PC-3 (cell line): Measurements from ENCODE around the gene ADSS1. TPM values are rescaled to one million over a fixed set of nuclear protein-coding genes. Genes with fewer than 3 reads are reported as not detected.

Source experiments
- ATAC-seq: fragments of 200-7000 bp; cut with Tn5 transposase; 2 replicates; pipeline ENCODE4 v1.9.1; 2020; ENCODE audit warnings: mild to moderate bottlenecking, moderate library complexity
- BruUV-seq: library from RNA; stranded (reverse); fragments of 400-500 nt; replicated peaks from 2 replicates; lab custom pipeline; 2021; lab: Mats Ljungman, UMichigan
- CTCF ChIA-PET: fragments of 300-600 bp; sonication (Branson Sonifier 250); formaldehyde crosslinking; loops from one replicate; lab custom pipeline; 2022; ENCODE audit warnings: antibody characterized with exemption; lab: Charles Lee
- POLR2A ChIA-PET: fragments of 300-600 bp; sonication (Branson Sonifier 250); formaldehyde crosslinking; loops from one replicate; lab custom pipeline; 2022; ENCODE audit warnings: antibody characterized with exemption; ENCODE audit not compliant: unreplicated experiment; lab: Charles Lee
- DNase-seq: peaks from one replicate; pipeline ENCODE4 v3.0.0-alpha.2; 2015
- H2AFZ ChIP-seq: fragments of 300-600 bp; sonication (generic); 2 replicates; pipeline ENCODE4 v1.6.0; 2016; ENCODE audit warnings: antibody characterized with exemption, low read length
- H3F3A ChIP-seq: fragments of 300-600 bp; sonication (generic); one replicate; pipeline ENCODE4 v1.6.0; 2017; ENCODE audit warnings: antibody characterized with exemption, low read length, control low read depth, mild to moderate bottlenecking; ENCODE audit not compliant: unreplicated experiment
- H3K27ac ChIP-seq: fragments of 300-600 bp; sonication (generic); 2 replicates; pipeline ENCODE4 v1.5.1; 2016; ENCODE audit warnings: mild to moderate bottlenecking, low read length
- H3K27me3 ChIP-seq: fragments of 300-600 bp; sonication (generic); 2 replicates; pipeline ENCODE4 v1.6.1; 2016; ENCODE audit warnings: low read length, mixed read lengths
- H3K36me3 ChIP-seq: fragments of 300-600 bp; sonication (generic); 2 replicates; pipeline ENCODE4 v1.6.1; 2016; ENCODE audit warnings: low read depth, mixed run types, low read length, mixed read lengths
- H3K4me1 ChIP-seq: fragments of 300-600 bp; sonication (generic); 2 replicates; pipeline ENCODE4 v1.5.1; 2016; ENCODE audit warnings: low read length; ENCODE audit not compliant: insufficient read depth
- H3K4me2 ChIP-seq: fragments of 300-600 bp; sonication (generic); 2 replicates; pipeline ENCODE4 v1.6.0; 2016; ENCODE audit warnings: low read length
- H3K4me3 ChIP-seq: fragments of 300-600 bp; sonication (generic); 2 replicates; pipeline ENCODE4 v1.5.1; 2016; ENCODE audit warnings: mild to moderate bottlenecking, low read length, mixed read lengths
- H3K79me2 ChIP-seq: fragments of 300-600 bp; sonication (generic); 2 replicates; pipeline ENCODE4 v1.6.1; 2017; ENCODE audit warnings: low read length, mixed read lengths
- H3K9ac ChIP-seq: fragments of 300-600 bp; sonication (generic); 2 replicates; pipeline ENCODE4 v1.6.0; 2016; ENCODE audit warnings: mild to moderate bottlenecking, low read length
- H3K9me2 ChIP-seq: fragments of 300-600 bp; sonication (generic); replicated peaks from 2 replicates; pipeline ENCODE4 v1.6.1; 2016; ENCODE audit warnings: mixed run types, low read length, mixed read lengths
- H3K9me3 ChIP-seq: fragments of 300-600 bp; sonication (generic); 2 replicates; pipeline ENCODE4 v1.6.1; 2016; ENCODE audit warnings: low read length, mixed read lengths
- H4K20me1 ChIP-seq: fragments of 300-600 bp; sonication (generic); 2 replicates; pipeline ENCODE4 v1.6.1; 2016; ENCODE audit warnings: low read length, mixed read lengths
- EZH2 ChIP-seq: fragments of 300-600 bp; sonication (generic); IDR thresholded peaks from one replicate; pipeline ENCODE4 v1.6.1; 2017; ENCODE audit warnings: antibody characterized with exemption, mild to moderate bottlenecking, low read length; ENCODE audit not compliant: unreplicated experiment
- EZH2phosphoT487 ChIP-seq: fragments of 300-600 bp; sonication (generic); IDR thresholded peaks from 2 replicates; pipeline ENCODE4 v1.6.1; 2018; ENCODE audit warnings: mild to moderate bottlenecking, antibody characterized with exemption, low read length, borderline replicate concordance
- intact Hi-C: fragments of 100-400 bp; cut with micrococcal nuclease; formaldehyde crosslinking; loops from 2 replicates; pipeline ENCODE4 v1.9.0; 2023
- total RNA-seq: library from RNA; depleted of rRNA; stranded (reverse); fragments of >200 nt; gene quantifications from 2 replicates; pipeline ENCODE4 v1.2.3, GENCODE V29; 2014
- TF ChIP-seq, protein P1 (sequence below): fragments of 300-600 bp; sonication (generic); conservative IDR thresholded peaks from 2 replicates; pipeline ENCODE4 v1.5.1; 2017; ENCODE audit warnings: antibody characterized with exemption, low read depth, mild to moderate bottlenecking, low read length

The ADSS1 gene
- total RNA-seq, 1 experiment from 2014 or later = 7.9 TPM

DNA sequence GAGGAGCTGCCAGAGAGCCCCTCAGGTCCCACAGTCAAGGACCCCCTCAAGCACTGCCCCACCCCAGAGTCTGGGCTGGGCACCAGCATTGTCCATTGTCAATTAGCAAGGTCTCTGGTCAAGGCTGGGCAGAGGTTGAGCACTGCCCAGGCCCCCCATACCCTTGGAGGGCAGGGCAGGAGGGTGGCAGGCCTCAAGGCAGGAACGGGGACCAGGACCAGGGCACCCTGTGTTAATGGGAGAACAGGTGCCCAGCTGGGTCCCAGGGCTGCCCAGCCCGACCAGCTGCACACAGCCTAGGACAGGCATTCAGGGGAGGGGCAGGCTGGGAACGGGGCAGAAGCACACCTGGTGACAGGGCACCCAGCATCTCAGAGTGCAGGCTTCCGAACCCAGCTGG is 47.3 kb downstream of the ADSS1 start:
- DNase-seq (no peak), ATAC-seq (no peak)
- H3K36me3 ChIP-seq = peaks cover 27% of the 10 kb centered on the region
- no peak overlapping the region for H3K27ac ChIP-seq
- intact Hi-C loops = no loop called here
- H3K9me3 ChIP-seq = no peaks in the 10 kb centered on the region
- no peak overlapping the region for H2AFZ ChIP-seq
- no peak for TF ChIP-seq EZH2
- TF ChIP-seq, protein P1, sequence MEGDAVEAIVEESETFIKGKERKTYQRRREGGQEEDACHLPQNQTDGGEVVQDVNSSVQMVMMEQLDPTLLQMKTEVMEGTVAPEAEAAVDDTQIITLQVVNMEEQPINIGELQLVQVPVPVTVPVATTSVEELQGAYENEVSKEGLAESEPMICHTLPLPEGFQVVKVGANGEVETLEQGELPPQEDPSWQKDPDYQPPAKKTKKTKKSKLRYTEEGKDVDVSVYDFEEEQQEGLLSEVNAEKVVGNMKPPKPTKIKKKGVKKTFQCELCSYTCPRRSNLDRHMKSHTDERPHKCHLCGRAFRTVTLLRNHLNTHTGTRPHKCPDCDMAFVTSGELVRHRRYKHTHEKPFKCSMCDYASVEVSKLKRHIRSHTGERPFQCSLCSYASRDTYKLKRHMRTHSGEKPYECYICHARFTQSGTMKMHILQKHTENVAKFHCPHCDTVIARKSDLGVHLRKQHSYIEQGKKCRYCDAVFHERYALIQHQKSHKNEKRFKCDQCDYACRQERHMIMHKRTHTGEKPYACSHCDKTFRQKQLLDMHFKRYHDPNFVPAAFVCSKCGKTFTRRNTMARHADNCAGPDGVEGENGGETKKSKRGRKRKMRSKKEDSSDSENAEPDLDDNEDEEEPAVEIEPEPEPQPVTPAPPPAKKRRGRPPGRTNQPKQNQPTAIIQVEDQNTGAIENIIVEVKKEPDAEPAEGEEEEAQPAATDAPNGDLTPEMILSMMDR = no peak
- TF ChIP-seq EZH2phosphoT487 = no peak
- H3K4me1 ChIP-seq = no peaks in the 10 kb centered on the region
- H3K9me2 ChIP-seq = no peaks in the 10 kb centered on the region
- H3K79me2 ChIP-seq = no peaks in the 10 kb centered on the region
- BruUV-seq = no TSS peak
- ChIA-PET CTCF (interaction anchor here (0.5 kb wide), 1 partner anchor 28 kb away, joined by 3 read pairs; no protein-coding TSS in a partner anchor), POLR2A (no interaction called here)
- H3K4me2 ChIP-seq = no peak overlapping the region
- H3K9ac ChIP-seq = no peak overlapping the region
- H3K4me3 ChIP-seq = no peak overlapping the region
- 0 out of 2 replicates have a peak, but pooled peaks cover 3% of the 10 kb centered on the region for H4K20me1 ChIP-seq
- no peaks in the 10 kb centered on the region for H3K27me3 ChIP-seq
- H3F3A ChIP-seq = no peaks in the 10 kb centered on the region

DNA sequence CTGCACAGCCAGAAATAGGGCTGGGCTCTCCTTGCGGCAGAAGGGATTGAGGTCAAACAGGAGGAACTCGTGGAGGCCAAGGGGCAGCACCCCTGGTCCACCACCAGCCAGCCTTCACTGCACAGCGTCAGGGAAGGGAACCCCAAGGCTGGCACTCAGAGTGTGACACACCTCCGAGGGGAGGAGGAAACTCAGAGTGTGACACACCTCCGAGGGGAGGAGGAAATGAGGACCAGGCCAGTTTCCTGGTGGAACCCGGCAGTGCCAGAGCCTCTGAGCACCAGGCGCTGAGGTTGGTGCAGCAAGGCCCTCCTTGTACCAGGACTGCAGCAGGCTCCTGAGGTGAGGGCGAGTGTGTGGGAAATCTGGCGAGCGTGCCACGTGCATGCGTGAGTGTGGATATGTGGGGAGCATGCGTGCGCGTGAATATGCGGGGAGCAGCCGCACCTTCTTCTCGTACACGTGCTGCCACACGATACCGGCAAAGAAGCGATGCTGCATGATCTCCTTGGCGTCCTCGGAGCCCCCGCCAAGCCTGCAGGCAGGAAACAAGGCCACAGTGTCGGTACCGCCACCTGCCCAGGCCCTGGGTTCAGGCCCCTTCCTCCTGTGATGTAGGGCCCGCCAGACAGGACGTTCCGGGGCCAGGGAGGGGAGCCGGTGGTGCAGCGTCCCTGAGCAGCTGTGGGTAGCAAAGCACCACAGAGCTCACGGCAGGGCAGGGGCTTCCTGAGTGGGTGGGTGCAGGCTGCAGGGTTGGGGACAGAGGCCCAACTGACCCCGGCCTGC is 48.1 kb downstream of the ADSS1 start:
- Histone ChIP-seq H3K4me1 (no peaks in the 10 kb centered on the region), H4K20me1 (0 out of 2 replicates have a peak, but pooled peaks cover 3% of the 10 kb centered on the region), H3F3A (no peaks in the 10 kb centered on the region), H3K36me3 (peaks cover 27% of the 10 kb centered on the region), H3K9me3 (no peaks in the 10 kb centered on the region), H3K9me2 (no peaks in the 10 kb centered on the region), H2AFZ (no peak overlapping the region), H3K4me3 (no peak overlapping the region), H3K4me2 (no peak overlapping the region), H3K27ac (no peak overlapping the region), H3K27me3 (no peaks in the 10 kb centered on the region), H3K9ac (no peak overlapping the region), H3K79me2 (no peaks in the 10 kb centered on the region)
- BruUV-seq = no TSS peak
- DNase-seq = no peak
- ChIA-PET POLR2A (no interaction called here), CTCF (no interaction called here)
- no peak for TF ChIP-seq EZH2
- TF ChIP-seq EZH2phosphoT487 = no peak
- ATAC-seq = no peak
- intact Hi-C loops = no loop called here

DNA sequence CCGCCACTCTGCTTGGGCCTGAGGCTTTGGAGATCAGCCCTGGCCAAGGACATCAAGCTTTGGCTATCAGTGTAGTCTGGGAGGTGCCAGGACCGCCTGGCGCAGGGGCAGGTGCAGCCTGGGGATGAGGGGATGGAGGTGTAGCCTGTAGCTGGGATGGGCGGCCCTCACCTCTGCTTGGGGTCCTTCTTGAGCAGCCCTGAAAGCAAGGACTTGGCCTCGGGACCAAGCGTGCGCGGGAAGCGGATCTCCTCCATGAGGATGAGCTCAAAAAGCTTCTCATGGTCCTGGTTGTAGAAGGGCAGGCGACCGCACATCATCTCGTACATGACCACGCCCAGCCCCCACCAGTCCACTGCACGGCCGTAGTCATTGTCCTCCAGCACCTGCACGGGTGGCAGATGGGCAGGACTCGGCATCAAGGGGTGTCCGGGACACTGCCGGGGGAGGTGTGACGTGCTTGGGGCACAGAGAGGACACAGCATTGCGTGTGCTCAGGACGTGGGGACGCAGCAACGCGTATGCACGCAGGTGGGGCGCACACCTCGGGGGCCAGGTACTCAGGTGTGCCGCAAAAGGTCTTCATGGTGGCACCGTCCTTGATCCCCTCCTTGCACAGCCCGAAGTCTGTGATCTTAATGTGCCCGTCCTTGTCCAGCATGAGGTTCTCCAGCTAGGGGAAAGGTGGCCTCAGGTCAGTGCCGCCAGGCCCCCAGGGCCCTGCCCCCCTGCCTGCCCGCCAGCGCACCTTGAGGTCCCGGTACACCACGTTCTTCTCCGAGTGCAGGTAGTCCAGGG is 48.9 kb downstream of the ADSS1 start:
- H3K4me2 ChIP-seq = no peak overlapping the region
- intact Hi-C loops = no loop called here
- 0 out of 2 replicates have a peak, but pooled peaks cover 3% of the 10 kb centered on the region for H4K20me1 ChIP-seq
- no peak overlapping the region for H3K4me3 ChIP-seq
- no peaks in the 10 kb centered on the region for H3K79me2 ChIP-seq
- no peak overlapping the region for H3K27ac ChIP-seq
- no peak overlapping the region for H3K9ac ChIP-seq
- no TSS peak for BruUV-seq
- ChIA-PET CTCF (no interaction called here), POLR2A (no interaction called here)
- no peak overlapping the region for H2AFZ ChIP-seq
- DNase-seq = no peak
- H3K27me3 ChIP-seq = no peaks in the 10 kb centered on the region
- no peaks in the 10 kb centered on the region for H3F3A ChIP-seq
- no peaks in the 10 kb centered on the region for H3K9me2 ChIP-seq
- no peaks in the 10 kb centered on the region for H3K9me3 ChIP-seq
- peaks cover 27% of the 10 kb centered on the region for H3K36me3 ChIP-seq
- TF ChIP-seq EZH2phosphoT487 = no peak
- no peak for TF ChIP-seq EZH2
- TF ChIP-seq, protein P1 = no peak
- ATAC-seq = no peak
- H3K4me1 ChIP-seq = no peaks in the 10 kb centered on the region
